Neutrophil (primary cell): ENCODE data around the gene CA12.

ENCODE experiments used
- H3K27ac ChIP-seq: fragments of 200-600 bp; sonication (generic); 2 replicates; pipeline ENCODE4 v1.5.1; 2016; ENCODE audit warnings: mild to moderate bottlenecking, moderate library complexity
- H3K27me3 ChIP-seq: fragments of 200-600 bp; sonication (generic); 2 replicates; pipeline ENCODE4 v1.6.0; 2016; ENCODE audit warnings: mild to moderate bottlenecking
- H3K36me3 ChIP-seq: fragments of 200-600 bp; sonication (generic); 2 replicates; pipeline ENCODE4 v1.5.1; 2017
- H3K4me1 ChIP-seq, 2 experiments: fragments of 200-600 bp in 1 of 2; sonication (generic) in 1 of 2; 1 replicate in 1 of 2; 2 replicates in 1 of 2; pipeline versions ENCODE4 v1.5.1 to v1.6.1; 2013 to 2016; ENCODE audit warnings: low read depth in 1 of 2, low read length in 1 of 2, mild to moderate bottlenecking in 1 of 2, moderate library complexity in 1 of 2; ENCODE audit not compliant: control insufficient read depth in 1 of 2, insufficient read depth in 1 of 2
- H3K4me3 ChIP-seq, 2 experiments: fragments of 200-600 bp in 1 of 2; sonication (generic) in 1 of 2; 1 replicate in 1 of 2; 2 replicates in 1 of 2; pipeline ENCODE4 v1.5.1; 2013 to 2016; ENCODE audit warnings: low read depth in 1 of 2, low read length in 1 of 2, mild to moderate bottlenecking in 1 of 2, moderate library complexity in 1 of 2
- H3K9me3 ChIP-seq: fragments of 200-600 bp; sonication (generic); 2 replicates; pipeline ENCODE4 v1.5.1; 2016
- TF ChIP-seq, protein P1 (sequence below): fragments of 200-600 bp; sonication (generic); IDR thresholded peaks from 2 replicates; pipeline ENCODE4 v1.5.1; 2016; ENCODE audit warnings: antibody characterized with exemption

Gene CA12

DNA sequence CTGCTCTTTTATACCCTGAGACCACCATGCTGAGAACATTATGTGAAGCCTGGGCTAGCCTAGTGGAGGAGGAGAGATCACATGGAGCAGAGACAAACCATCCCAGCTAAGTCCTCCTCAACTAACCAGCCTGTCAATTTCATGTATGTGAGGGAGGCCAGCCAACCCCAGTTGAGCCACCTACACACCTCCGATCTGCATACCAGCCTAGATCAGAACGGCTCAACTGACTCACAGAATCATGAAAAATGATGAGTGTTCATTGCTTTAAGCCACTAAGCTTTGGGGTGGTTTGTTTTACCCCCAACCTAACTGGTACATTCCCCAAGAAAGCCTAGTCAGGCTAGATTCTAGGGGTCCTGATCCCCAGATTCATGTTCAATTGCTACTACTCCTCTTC, 19.4 kb upstream of the CA12 start:
- H3K4me3 ChIP-seq, result no peak overlapping the region
- H3K27ac ChIP-seq, result no peak overlapping the region
- H3K9me3 ChIP-seq, result no peaks in the 10 kb centered on the region
- H3K36me3 ChIP-seq, result no peaks in the 10 kb centered on the region
- H3K4me1 ChIP-seq, result peaks cover 0 to 3% of the 10 kb centered on the region in 2 experiments
- TF ChIP-seq, protein P1, sequence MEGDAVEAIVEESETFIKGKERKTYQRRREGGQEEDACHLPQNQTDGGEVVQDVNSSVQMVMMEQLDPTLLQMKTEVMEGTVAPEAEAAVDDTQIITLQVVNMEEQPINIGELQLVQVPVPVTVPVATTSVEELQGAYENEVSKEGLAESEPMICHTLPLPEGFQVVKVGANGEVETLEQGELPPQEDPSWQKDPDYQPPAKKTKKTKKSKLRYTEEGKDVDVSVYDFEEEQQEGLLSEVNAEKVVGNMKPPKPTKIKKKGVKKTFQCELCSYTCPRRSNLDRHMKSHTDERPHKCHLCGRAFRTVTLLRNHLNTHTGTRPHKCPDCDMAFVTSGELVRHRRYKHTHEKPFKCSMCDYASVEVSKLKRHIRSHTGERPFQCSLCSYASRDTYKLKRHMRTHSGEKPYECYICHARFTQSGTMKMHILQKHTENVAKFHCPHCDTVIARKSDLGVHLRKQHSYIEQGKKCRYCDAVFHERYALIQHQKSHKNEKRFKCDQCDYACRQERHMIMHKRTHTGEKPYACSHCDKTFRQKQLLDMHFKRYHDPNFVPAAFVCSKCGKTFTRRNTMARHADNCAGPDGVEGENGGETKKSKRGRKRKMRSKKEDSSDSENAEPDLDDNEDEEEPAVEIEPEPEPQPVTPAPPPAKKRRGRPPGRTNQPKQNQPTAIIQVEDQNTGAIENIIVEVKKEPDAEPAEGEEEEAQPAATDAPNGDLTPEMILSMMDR, result no peak
- no peaks in the 10 kb centered on the region for H3K27me3 ChIP-seq

DNA sequence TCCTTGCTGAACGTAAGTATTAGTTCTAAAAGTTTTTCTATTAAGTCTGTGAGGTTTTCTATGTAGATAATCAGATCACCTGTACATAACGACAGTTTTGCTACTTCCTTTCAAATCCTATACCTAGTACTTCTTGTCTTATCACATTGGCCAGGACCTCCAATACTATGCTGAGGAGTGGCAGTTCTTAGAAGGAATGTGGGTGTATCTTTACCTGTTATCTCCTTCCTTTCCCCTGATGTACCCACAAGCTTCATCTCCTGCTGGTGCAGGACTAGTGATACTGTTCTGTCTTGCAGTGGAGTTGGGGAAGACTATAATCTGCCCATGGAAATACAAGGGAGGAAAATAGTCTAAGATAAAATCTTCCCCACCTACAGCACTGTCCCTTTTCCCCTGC, 16.8 kb upstream of the CA12 start:
- H3K27me3 ChIP-seq, result no peaks in the 10 kb centered on the region
- peaks cover 0 to 1% of the 10 kb centered on the region in 2 experiments for H3K4me1 ChIP-seq
- no peaks in the 10 kb centered on the region for H3K9me3 ChIP-seq
- no peak overlapping the region for H3K27ac ChIP-seq
- no peaks in the 10 kb centered on the region for H3K36me3 ChIP-seq
- TF ChIP-seq, protein P1, result no peak
- no peak overlapping the region for H3K4me3 ChIP-seq

DNA sequence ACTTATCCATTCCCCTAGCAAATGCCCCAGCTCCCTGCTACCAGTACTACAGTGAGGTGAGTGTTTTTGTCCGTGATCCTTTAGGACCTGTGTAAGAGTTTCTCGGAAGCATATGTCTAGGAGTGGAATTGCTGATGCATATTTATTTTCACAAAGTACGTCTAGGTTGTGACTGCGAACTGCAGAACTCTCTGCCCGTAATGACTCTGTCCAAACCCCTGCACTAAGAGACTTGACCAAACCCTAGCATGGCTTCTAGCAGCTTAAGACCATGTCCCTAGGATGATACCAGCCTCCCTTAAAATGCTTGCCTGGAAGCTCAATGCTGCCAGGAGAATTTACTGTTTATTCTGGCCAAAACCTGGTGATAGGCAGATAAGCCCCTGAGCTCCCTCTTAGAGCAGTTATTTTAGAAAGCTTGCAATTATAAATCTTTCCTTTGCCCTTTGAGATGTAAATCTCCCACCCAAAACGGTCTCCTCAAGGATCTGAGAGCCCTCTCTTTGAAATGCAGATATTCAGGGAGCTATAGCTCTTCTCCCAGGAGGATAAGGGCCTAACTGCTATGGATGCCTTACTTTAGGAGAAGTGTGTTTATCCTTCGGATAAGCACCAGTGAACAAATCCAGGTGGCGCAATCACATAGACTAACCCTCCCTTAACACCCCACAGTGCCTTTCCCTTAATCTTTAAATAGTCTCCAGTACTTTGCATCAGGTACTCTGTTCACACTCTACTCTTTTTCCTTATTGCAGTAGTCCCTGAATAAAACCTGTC, 14.7 kb upstream of the CA12 start:
- no peak overlapping the region for H3K27ac ChIP-seq
- no peaks in the 10 kb centered on the region for H3K36me3 ChIP-seq
- H3K9me3 ChIP-seq, result no peaks in the 10 kb centered on the region
- TF ChIP-seq, protein P1, result no peak
- H3K4me3 ChIP-seq, result no peak overlapping the region
- H3K27me3 ChIP-seq, result no peaks in the 10 kb centered on the region
- H3K4me1 ChIP-seq, result peaks cover 0 to 5% of the 10 kb centered on the region in 2 experiments

DNA sequence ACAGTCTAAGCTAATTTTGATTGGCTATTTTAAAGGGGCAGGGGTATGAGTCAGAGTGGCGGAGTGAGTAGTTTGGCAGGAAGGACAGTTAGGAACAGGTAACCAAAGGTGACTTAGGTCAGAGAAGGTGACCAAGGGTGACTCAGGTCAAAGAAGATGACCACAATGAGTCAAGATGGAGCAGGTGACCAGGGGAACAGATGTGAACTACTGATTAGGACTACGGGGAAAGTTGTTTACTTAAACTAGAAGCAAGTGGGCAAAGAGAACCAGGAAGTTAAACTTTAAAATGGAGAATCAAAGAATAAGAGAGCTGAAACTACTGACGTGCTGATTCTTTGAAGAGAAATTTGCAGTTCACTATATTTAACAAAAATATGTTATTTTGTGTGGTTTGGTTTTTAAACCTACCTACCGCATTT, 14.1 kb upstream of the CA12 start:
- H3K27ac ChIP-seq, result no peak overlapping the region
- no peak overlapping the region for H3K4me3 ChIP-seq
- H3K36me3 ChIP-seq, result no peaks in the 10 kb centered on the region
- peaks cover under 1% of the 10 kb centered on the region for H3K27me3 ChIP-seq
- H3K4me1 ChIP-seq, result peaks cover 0 to 5% of the 10 kb centered on the region in 2 experiments
- no peaks in the 10 kb centered on the region for H3K9me3 ChIP-seq
- TF ChIP-seq, protein P1, result no peak

DNA sequence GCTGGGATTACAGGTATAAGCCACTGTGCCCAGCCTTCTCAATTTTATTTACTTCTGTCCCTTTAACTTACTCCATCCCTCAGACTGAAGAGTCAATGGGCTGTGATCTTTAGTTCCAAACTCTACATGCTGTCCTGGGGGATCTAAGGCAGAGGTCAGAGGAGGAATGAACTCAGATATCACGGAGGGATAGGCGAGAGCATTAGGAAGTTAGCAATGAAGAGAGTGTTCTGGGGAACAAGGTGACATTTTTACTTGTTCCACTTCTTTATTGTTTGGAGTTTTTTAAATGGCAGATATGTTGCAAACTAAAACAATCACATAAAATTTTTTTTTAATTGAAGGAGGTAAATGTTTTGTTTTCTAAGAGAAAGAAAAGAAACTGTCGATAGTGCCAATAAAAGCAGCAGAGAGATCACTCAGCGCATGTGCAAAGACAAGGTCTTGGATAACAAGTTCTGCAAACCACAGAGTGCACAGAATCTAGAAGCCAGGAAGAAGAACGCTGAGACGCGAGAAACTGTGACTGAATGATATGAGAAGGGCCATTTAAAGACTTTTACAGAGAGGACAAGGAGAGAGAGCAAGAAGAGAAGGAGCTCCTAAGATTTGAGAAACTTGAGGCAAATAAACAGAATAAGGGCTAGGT, 10.8 kb upstream of the CA12 start:
- Histone ChIP-seq H3K4me3 (no peak overlapping the region), H3K4me1 (peaks cover 0 to 5% of the 10 kb centered on the region in 2 experiments), H3K9me3 (no peaks in the 10 kb centered on the region), H3K36me3 (no peaks in the 10 kb centered on the region), H3K27ac (no peak overlapping the region), H3K27me3 (peaks cover 4% of the 10 kb centered on the region)
- TF ChIP-seq, protein P1, result no peak
